GM21825 (cell line): ENCODE measurements around the gene STPG3.
"Not testable (repeated sequence)": the region's sequence is repeated elsewhere in the genome, so short reads cannot be mapped to it uniquely, and the experiment has no call there.

Source experiments
- ATAC-seq: cut with Tn5 transposase; IDR thresholded peaks from one replicate; pipeline ENCODE4 v1.9.1; 2021; ENCODE audit warnings: mild to moderate bottlenecking, moderate library complexity; ENCODE audit not compliant: unreplicated experiment

The STPG3 gene

GRCh38 chr9:137232510-137232909, 18.6 kb upstream of the STPG3 start:
- ATAC-seq, result no peak

- ATAC-seq, result no peak
Observed at GRCh38 chr9:137233143-137233980, 17.7 kb upstream of the STPG3 start.

- ATAC-seq, result no peak
Observed at GRCh38 chr9:137234055-137234697, 16.9 kb upstream of the STPG3 start.

- no peak for ATAC-seq
Observed at GRCh38 chr9:137234758-137235423, 16.2 kb upstream of the STPG3 start.

GRCh38 chr9:137235424-137236237, 15.5 kb upstream of the STPG3 start:
- no peak for ATAC-seq

- no peak for ATAC-seq
Observed at GRCh38 chr9:137236238-137236935, 14.7 kb upstream of the STPG3 start.

- no peak for ATAC-seq
Observed at GRCh38 chr9:137236936-137237421, 14.1 kb upstream of the STPG3 start.

- no peak for ATAC-seq
Observed at GRCh38 chr9:137237759-137238726, 13.0 kb upstream of the STPG3 start.

GRCh38 chr9:137239541-137240200, 11.4 kb upstream of the STPG3 start:
- not testable (repeated sequence) for ATAC-seq

GRCh38 chr9:137240318-137240840, 10.7 kb upstream of the STPG3 start:
- peak; percentile 19 for ATAC-seq

GRCh38 chr9:137240841-137241489, 10.1 kb upstream of the STPG3 start, which contains the start of gene TUBB4B:
TSS of gene TUBB4B (plus strand) at chr9:137241287. CDS start at chr9:137241361, 74 bp downstream.
- ATAC-seq, result peak; percentile 63

- peak; percentile 4 for ATAC-seq
Observed at GRCh38 chr9:137241490-137242268, 9.4 kb upstream of the STPG3 start.

GRCh38 chr9:137242269-137243203, 8.6 kb upstream of the STPG3 start:
- no peak for ATAC-seq

- not testable (repeated sequence) for ATAC-seq
Observed at GRCh38 chr9:137243266-137243625, 7.8 kb upstream of the STPG3 start.

GRCh38 chr9:137243626-137244485, 7.2 kb upstream of the STPG3 start:
- ATAC-seq, result no peak
